22Rv1 (cell line): ENCODE data around the gene CABP1.
"Not testable (repeated sequence)": the region's sequence is repeated elsewhere in the genome, so short reads cannot be mapped to it uniquely, and the experiment has no call there.

Source experiments
- H3K27ac ChIP-seq: fragments of 450-650 bp; 2 replicates; pipeline ENCODE4 v1.5.1; 2017
- ZFX ChIP-seq: fragments of 450-650 bp; IDR thresholded peaks from 2 replicates; pipeline ENCODE4 v1.6.1; 2017; ENCODE audit warnings: antibody characterized with exemption, borderline replicate concordance
- TF ChIP-seq, protein P1 (sequence below): fragments of 450-650 bp; IDR thresholded peaks from 2 replicates; pipeline ENCODE4 v1.5.1; 2017; ENCODE audit warnings: mild to moderate bottlenecking

Gene CABP1

DNA sequence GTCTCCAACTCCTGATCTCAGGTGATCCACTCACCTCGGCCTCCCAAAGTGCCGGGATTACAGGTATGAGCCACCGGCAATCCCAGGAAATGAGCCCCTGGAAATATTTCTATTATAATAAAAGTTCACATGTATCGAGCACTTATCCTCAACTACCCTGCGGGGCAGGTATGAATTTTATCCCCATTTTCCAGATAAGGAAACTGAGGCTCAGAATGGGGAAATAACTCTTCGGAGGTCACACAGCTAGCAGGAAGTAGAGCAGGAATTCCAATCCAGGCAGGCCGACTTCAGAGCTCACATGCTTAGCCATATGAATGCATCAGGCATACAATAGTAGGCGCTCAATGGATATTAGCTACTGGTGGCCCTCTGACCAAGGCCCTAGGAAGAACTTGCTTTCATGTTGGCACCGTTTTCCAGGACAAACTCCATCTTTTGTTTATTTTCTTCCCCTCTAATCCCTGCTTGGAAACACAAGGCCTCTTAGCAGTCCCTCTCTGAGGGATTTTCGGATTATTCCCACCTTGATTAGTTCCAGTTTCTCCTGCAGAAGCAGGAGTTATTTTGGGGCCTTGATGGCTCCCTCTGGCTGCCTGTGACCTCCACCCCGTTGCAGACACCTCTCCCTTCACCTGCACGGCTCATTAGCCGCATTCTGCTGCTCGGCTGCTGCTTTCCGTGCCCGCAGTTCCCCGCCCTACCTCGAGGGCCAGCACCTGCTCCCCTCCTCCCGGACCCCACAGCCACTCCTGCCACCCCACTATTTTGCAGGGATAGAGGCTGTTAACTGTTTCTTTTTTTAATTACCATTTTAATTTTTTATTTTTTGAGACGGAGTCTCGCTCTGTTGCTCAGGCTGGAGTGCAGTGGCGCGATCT lies 40.5 kb upstream of the CABP1 start:
- TF ChIP-seq, protein P1, sequence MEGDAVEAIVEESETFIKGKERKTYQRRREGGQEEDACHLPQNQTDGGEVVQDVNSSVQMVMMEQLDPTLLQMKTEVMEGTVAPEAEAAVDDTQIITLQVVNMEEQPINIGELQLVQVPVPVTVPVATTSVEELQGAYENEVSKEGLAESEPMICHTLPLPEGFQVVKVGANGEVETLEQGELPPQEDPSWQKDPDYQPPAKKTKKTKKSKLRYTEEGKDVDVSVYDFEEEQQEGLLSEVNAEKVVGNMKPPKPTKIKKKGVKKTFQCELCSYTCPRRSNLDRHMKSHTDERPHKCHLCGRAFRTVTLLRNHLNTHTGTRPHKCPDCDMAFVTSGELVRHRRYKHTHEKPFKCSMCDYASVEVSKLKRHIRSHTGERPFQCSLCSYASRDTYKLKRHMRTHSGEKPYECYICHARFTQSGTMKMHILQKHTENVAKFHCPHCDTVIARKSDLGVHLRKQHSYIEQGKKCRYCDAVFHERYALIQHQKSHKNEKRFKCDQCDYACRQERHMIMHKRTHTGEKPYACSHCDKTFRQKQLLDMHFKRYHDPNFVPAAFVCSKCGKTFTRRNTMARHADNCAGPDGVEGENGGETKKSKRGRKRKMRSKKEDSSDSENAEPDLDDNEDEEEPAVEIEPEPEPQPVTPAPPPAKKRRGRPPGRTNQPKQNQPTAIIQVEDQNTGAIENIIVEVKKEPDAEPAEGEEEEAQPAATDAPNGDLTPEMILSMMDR: no peak
- TF ChIP-seq ZFX: no peak
- no peak overlapping the region for H3K27ac ChIP-seq

DNA sequence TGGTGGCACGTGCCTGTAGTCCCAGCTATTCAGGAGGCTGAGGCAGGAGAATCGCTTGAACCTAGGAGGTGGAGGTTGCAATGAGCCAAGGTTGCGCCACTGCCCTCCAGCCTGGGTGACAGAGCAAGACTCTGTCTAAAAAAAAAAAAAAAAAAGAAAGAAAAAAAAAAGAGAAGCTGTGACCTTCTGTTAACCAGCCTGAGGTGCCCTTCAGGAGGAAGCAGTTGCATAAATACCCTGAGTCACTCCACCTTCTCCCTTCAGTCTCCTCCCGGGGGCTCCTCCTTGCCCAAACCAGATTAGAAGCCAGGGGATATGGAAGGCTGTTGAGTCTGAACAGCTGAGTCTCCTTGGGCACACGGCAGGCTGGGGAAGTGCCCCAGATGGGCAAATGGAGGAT lies 38.0 kb upstream of the CABP1 start:
- H3K27ac ChIP-seq: not testable (repeated sequence)

DNA sequence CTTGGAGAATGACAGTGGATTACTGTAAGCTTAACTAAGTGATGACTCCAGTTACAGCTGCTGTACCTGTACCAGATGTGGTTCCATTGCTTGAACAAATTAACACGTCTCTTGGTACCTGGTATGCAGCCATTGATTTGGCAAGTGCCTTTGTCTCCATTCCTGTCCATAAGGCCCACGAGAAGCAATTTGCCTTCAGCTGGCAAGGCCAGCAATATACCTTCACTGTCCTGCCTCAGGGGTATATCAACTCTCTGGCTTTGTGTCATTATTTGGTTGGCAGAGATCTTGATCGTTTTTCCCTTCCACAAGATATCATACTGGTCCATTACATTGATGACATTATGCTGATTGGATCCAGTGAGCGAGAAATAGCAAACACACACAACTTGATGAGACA lies 29.9 kb upstream of the CABP1 start:
- TF ChIP-seq, protein P1: no peak
- no peak overlapping the region for H3K27ac ChIP-seq

DNA sequence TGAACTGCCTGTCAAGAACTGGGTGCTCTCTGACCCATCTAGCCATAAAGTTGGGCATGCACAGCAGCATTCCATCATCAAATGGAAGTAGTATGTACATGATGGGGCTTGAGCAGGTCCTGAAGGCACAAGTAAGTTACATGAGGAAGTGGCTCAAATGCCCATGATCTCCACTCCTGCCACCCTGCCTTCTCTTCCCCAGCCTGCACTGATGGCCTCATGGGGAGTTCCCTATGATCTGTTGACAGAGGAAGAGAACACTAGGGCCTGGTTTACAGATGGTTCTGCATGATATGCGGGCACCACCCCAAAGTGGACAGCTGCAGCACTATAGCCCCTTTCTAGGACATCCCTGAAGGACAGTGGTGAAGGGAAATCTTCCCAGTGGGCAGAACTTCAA lies 28.9 kb upstream of the CABP1 start:
- H3K27ac ChIP-seq: not testable (repeated sequence)

DNA sequence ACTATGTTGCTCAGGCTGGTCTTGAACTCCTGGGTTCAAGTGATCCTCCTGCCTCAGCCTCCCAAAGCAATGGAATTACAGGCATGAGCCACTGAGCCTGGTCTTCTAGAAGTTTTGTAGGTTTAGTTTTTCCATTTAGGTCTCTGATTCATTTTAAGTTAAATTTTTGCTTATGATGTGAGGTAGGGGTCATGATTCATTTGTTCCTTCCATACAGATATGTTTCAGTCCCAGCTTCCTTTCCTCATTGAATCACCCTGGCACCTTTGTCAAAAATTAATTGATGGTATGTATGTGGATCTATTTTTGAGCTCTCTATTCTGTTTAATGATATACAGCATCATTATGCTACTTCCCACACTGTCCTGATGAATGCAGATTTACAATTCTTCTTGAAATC lies 25.6 kb upstream of the CABP1 start:
- TF ChIP-seq, protein P1: no peak
- TF ChIP-seq ZFX: no peak
- no peak overlapping the region for H3K27ac ChIP-seq

DNA sequence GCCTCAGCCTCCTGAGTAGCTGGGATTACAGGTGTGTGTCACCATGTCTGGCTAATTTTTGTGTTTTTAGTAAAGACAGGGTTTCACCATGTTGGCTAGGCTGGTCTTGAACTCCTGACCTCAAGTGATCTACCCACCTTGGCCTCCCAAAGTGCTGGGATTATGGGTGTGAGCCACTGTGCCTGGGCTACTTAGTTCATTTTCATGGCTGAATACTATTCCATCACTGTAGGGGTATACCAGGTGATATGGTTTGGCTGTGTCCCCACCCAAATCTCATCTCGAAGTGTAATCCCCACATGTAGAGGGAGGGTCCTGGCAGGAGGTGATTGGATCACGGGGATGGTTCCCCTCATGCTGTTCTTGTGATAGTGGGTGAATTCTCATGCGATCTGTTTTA lies 23.2 kb upstream of the CABP1 start:
- H3K27ac ChIP-seq: not testable (repeated sequence)

DNA sequence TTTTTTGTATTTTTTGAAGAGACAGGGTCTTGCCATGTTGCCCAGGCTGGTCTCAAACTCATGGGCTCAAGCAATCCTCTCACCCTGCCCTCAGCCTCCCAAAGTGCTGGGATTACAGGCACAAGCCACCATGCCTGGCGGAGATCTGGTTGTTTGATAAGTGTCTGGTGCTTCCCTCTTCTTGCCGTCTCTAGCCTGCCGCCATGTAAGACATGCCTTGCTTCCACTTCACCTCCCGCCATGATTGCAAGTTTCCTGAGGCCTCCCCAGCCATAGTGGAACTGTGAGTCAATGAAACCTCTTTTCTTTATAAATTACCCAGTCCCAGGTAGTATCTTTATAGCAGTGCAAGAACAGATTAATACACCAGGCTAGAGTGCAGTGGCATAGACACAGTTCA lies 22.7 kb upstream of the CABP1 start:
- not testable (repeated sequence) for H3K27ac ChIP-seq

DNA sequence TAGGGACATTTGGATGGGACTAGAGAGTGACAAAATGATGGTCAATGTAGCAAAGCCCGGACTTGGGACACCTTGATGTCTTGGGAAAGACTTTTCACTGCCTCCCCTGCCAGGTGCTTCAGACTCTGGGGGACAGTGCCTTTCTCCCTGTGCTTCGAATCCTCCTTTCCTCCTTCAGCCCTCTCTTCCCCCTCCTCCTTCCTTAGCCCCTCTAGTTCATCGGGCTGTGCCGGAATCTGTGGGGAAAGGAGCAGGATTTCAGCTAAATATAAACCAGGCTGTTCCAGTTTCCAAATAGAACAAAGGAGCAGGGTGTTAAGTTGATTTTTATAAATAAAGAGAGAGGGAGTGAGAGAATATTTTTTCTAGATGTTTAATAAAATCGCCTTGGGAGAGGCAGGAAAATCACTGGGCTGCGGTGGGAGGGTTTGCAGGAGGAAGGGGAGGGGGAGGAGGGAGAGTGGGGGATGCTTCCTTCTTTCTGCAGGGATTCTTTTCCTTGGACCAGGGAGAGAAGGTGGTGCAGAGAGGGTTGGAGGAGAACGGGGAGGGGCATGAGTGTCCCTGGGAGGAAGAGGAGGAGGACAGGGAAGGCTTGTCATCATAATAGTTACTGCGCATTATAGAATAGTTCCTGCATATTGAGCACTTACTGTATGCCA lies 21.3 kb upstream of the CABP1 start:
- no peak overlapping the region for H3K27ac ChIP-seq
- TF ChIP-seq, protein P1: no peak
- TF ChIP-seq ZFX: no peak

DNA sequence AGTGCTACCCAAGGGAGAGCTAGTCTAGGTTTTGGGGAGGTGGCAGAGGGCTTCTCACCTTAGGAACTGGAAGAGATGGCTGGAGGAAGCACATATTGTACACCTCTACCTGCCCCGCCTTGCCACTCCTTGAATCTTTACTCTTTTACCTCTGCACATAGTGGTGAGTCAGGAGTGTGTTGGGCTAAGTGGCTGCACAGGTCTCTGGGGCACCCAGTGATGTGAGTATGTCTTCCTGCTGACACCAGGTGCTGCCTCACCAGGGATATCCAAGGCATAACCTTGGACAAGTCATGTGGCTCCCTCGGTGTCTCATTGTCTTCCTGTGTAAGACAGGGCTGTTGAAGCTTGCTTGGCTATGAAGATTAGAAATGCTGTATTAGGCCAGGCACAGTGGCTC lies 19.8 kb upstream of the CABP1 start:
- no peak overlapping the region for H3K27ac ChIP-seq
- TF ChIP-seq ZFX: no peak
- TF ChIP-seq, protein P1: no peak
